K562 (cell line): ENCODE data around the gene KCTD11.

ENCODE experiments used
- KDM1A ChIP-seq, 2 experiments: fragments of 450-650 bp; IDR thresholded peaks; 2 replicates each; pipeline ENCODE4 v1.6.1; 2016; ENCODE audit warnings: mild to moderate bottlenecking in 2 of 2
- RAD21 ChIP-seq, 2 experiments: fragments of 250-450 bp in 1 of 2; fragments of 450-650 bp in 1 of 2; sonication (Bioruptor Pico) in 1 of 2; formaldehyde crosslinking in 1 of 2; IDR thresholded peaks in 1 of 2; conservative IDR thresholded peaks in 1 of 2; 2 replicates each; pipeline versions ENCODE4 v1.4.0 to v1.8.0; 2020 to 2022; ENCODE audit warnings: mild to moderate bottlenecking in 2 of 2, moderate library complexity in 1 of 2
- TF ChIP-seq, protein P1 (sequence below): fragments of 450-650 bp; conservative IDR thresholded peaks from 2 replicates; pipeline ENCODE4 v1.6.1; 2016; ENCODE audit warnings: missing genetic modification characterization, low read depth, mild to moderate bottlenecking, missing compliant biosample characterization, moderate library complexity

DNA sequence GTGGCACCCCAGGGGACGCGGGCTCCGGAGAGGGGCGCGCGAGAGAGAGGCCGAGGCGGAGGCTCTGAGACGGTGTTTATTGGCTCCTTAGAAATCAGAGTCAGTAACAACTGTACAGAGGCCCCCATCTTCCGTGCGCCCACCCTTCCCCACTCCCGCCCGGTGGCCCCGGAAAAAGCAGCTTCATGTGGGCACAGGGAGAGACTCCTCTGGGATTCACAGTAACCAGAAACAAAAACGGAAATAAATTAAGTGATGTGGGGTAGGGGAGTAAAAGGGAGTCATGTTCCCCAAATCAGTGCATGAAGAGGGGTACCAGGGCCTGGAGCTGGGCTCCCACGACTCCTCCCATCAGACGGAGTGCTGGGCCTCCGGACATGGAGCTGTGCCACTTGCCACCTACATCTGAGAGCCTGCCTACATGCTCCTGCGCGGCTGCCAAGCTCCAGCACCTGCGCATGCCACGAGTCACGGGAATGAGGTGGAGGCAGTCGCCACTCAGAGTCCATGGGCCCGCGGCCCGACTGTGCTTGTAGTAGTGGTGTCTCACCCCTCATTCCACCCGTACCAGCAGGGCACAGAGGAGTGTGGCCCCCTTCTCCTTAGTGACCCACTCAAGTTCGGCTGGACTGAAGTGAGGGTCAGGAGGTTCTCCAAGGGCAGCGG is 36.3 kb upstream of the KCTD11 start:
- TF ChIP-seq, protein P1, sequence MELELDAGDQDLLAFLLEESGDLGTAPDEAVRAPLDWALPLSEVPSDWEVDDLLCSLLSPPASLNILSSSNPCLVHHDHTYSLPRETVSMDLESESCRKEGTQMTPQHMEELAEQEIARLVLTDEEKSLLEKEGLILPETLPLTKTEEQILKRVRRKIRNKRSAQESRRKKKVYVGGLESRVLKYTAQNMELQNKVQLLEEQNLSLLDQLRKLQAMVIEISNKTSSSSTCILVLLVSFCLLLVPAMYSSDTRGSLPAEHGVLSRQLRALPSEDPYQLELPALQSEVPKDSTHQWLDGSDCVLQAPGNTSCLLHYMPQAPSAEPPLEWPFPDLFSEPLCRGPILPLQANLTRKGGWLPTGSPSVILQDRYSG = no peak
- TF ChIP-seq RAD21 (CRISPR knock-in tag; conservative IDR thresholded peaks at IDR 0.05 in 1 of 2, IDR thresholded peaks at IDR 0.05 in 1 of 2) (no peak), KDM1A (IDR thresholded peaks at IDR 0.05) (no peak)
